Endothelial cell (in vitro differentiated cells): ENCODE results near the gene ANKRD35. TPM values are rescaled to one million over a fixed set of nuclear protein-coding genes. Genes with fewer than 3 reads are reported as not detected.

Source experiments
- DNase-seq: peaks from one replicate; pipeline ENCODE4 v3.0.0; 2021; ENCODE audit warnings: low spot score
- H3K27ac Mint-ChIP-seq: one replicate; pipeline ENCODE4 v1.8.0; 2021; ENCODE audit warnings: mixed read lengths, inconsistent platforms; ENCODE audit not compliant: unreplicated experiment
- H3K27me3 Mint-ChIP-seq: one replicate; pipeline ENCODE4 v1.8.0; 2021; ENCODE audit warnings: mild to moderate bottlenecking, moderate library complexity, mixed read lengths, inconsistent platforms; ENCODE audit not compliant: unreplicated experiment
- H3K36me3 Mint-ChIP-seq: one replicate; pipeline ENCODE4 v1.8.0; 2021; ENCODE audit warnings: mild to moderate bottlenecking, low read depth, mixed read lengths, inconsistent platforms; ENCODE audit not compliant: unreplicated experiment
- H3K4me1 Mint-ChIP-seq: one replicate; pipeline ENCODE4 v1.8.0; 2021; ENCODE audit warnings: mild to moderate bottlenecking, mixed read lengths, inconsistent platforms; ENCODE audit not compliant: unreplicated experiment
- H3K4me3 Mint-ChIP-seq: one replicate; pipeline ENCODE4 v1.8.0; 2021; ENCODE audit warnings: mild to moderate bottlenecking, mixed read lengths, inconsistent platforms; ENCODE audit not compliant: unreplicated experiment
- H3K9me3 Mint-ChIP-seq: one replicate; pipeline ENCODE4 v1.8.0; 2021; ENCODE audit warnings: mixed read lengths, inconsistent platforms; ENCODE audit not compliant: unreplicated experiment
- total RNA-seq: library from RNA; stranded (reverse); fragmentation: NEBNext Ultra II Directional; extraction: Animal tissue kit (Norgen Biotek cat#: 25700); gene quantifications from one replicate; pipeline ENCODE4 v1.2.1, GENCODE V29; 2021; ENCODE audit not compliant: unreplicated experiment
- TF ChIP-seq, protein P1 (sequence below): fragments of 200-600 bp; sonication (generic); IDR thresholded peaks from one replicate; pipeline ENCODE4 v1.5.0; 2021; ENCODE audit warnings: antibody characterized with exemption; ENCODE audit not compliant: unreplicated experiment

Gene ANKRD35
- total RNA-seq, 1 donor from 2014 or later = not detected

DNA sequence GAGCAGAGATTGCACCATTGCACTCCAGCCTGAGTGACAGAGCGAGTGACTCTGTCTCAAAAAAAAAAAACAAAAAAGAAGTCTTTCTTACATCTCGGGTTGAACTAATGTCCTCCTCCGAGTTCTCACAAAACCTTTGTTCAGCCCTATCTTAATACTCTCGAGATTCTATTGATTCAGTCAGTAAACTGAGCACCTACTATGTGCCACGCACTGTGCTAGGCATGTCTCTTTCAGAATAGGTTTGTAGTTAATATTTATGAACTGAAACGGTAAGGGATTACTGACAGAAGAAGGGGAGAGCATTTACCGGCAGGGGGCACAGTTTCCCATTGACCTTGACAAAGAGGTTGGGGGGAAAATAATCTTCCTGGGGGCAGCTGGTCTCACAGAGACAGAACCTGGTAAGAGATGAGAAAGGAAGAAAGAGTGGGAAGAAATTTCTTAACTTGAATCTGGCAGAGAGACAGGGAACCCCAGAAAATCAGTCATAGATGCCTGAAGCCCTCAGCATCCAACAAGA lies 30.2 kb downstream of the ANKRD35 start:
- TF ChIP-seq, protein P1, sequence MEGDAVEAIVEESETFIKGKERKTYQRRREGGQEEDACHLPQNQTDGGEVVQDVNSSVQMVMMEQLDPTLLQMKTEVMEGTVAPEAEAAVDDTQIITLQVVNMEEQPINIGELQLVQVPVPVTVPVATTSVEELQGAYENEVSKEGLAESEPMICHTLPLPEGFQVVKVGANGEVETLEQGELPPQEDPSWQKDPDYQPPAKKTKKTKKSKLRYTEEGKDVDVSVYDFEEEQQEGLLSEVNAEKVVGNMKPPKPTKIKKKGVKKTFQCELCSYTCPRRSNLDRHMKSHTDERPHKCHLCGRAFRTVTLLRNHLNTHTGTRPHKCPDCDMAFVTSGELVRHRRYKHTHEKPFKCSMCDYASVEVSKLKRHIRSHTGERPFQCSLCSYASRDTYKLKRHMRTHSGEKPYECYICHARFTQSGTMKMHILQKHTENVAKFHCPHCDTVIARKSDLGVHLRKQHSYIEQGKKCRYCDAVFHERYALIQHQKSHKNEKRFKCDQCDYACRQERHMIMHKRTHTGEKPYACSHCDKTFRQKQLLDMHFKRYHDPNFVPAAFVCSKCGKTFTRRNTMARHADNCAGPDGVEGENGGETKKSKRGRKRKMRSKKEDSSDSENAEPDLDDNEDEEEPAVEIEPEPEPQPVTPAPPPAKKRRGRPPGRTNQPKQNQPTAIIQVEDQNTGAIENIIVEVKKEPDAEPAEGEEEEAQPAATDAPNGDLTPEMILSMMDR = no peak
- H3K36me3 Mint-ChIP-seq = peaks cover 42% of the 10 kb centered on the region
- DNase-seq = no peak
- peaks cover 8% of the 10 kb centered on the region for H3K27me3 Mint-ChIP-seq
- no peaks in the 10 kb centered on the region for H3K9me3 Mint-ChIP-seq
- H3K27ac Mint-ChIP-seq = no peak overlapping the region
- H3K4me3 Mint-ChIP-seq = peak overlapping the region; percentile 32
- H3K4me1 Mint-ChIP-seq = peaks cover 5% of the 10 kb centered on the region

DNA sequence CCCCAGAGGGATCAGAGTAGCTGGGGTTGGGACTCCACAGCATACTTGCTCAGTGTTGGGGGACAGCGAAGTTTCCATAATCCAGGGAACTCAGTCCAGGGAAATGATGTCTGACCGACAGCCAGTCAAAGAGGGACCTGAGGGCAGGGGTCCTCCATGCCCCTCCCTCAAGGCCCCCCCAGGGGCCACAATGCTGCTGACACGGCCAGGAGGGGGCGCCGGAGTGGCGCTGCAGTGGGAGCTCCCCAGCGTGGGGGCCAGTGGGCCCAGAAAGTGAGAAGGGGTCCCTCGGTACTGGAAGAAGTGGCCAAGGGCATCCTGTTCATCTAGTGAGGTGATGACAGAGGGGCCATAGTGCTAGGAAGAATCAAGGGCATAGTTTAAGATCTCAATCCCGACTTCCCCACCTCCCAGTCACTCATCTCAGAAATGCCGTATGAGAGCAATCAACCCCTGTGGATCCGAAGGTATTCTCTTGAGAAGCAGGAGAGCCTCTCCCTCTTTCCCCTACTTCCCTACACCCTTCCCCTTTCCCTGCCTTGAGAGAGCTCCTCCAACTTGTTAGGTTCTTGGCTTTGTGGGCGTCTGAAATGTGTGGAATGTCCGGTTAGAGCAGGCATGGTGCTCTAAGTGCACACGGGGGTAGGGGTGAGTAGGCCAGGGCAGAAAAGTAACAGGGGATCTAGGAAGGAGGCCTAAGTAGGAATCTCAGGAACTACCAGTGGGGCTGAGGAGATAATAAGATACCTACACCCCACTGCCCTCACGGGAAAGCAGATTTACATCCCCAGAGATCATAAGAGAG lies 36.1 kb downstream of the ANKRD35 start:
- DNase-seq = peak; percentile 19
- TF ChIP-seq, protein P1 = peak; percentile 53
- no peaks in the 10 kb centered on the region for H3K9me3 Mint-ChIP-seq
- peaks cover 42% of the 10 kb centered on the region for H3K36me3 Mint-ChIP-seq
- peak overlapping the region; percentile 34 for H3K4me3 Mint-ChIP-seq
- H3K4me1 Mint-ChIP-seq = no peaks in the 10 kb centered on the region
- no peak overlapping the region for H3K27ac Mint-ChIP-seq
- peaks cover 3% of the 10 kb centered on the region for H3K27me3 Mint-ChIP-seq

DNA sequence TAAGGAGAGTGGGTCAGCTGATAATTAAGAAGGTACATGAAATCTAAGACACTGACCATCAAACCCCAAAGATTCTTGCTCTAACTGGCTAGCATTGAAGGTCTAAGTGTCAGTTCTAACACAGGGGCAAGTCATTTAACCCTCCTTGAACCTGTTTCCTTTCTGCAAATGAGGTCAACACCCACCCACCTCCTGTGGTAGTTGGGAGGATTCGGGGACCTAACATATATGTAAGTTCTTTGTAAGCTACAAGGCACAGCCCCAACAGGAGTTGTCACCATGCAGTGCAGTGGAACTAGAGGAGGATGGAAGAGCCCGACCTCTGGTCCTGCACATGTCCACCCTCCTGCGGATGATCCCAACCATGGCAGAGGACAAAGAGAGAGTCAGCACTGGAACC lies 37.8 kb downstream of the ANKRD35 start:
- Mint-ChIP-seq H3K27ac (no peak overlapping the region), H3K4me1 (no peaks in the 10 kb centered on the region), H3K27me3 (peaks cover 3% of the 10 kb centered on the region), H3K4me3 (peak overlapping the region; percentile 37), H3K36me3 (peaks cover 32% of the 10 kb centered on the region), H3K9me3 (no peaks in the 10 kb centered on the region)
- TF ChIP-seq, protein P1 = no peak
- DNase-seq = no peak

DNA sequence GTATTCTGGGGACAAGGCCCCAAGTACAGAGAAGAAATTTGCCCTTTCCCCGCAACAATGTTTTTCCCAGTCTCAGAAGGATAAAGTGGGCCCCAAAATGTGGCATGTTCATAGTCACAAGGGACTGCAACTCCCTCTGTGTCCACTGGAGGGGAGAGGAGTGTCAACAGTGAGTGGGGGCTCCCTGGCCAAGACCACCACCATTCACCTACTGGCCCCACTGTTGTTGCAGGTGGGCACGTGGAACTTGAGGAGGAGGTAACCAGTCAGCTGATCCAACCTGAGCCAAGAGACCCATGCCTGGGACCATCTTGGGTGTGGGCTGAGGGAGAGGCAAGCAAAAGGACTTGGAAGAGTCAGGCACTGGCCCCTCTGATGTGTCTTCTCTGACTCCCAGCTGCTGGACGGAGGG lies 39.5 kb downstream of the ANKRD35 start:
- peak; percentile 45 for DNase-seq
- Mint-ChIP-seq H3K27me3 (peaks cover 3% of the 10 kb centered on the region), H3K36me3 (peaks cover 32% of the 10 kb centered on the region)

More for the DNA sequence above, 39.5 kb downstream of the ANKRD35 start:
- TF ChIP-seq, protein P1 = no peak
- H3K4me1 Mint-ChIP-seq = no peaks in the 10 kb centered on the region
- peak overlapping the region; percentile 87 for H3K4me3 Mint-ChIP-seq
- H3K9me3 Mint-ChIP-seq = no peaks in the 10 kb centered on the region
- H3K27ac Mint-ChIP-seq = no peak overlapping the region
